ENCODE measurements around the gene EIPR1.

Gene EIPR1

DNA sequence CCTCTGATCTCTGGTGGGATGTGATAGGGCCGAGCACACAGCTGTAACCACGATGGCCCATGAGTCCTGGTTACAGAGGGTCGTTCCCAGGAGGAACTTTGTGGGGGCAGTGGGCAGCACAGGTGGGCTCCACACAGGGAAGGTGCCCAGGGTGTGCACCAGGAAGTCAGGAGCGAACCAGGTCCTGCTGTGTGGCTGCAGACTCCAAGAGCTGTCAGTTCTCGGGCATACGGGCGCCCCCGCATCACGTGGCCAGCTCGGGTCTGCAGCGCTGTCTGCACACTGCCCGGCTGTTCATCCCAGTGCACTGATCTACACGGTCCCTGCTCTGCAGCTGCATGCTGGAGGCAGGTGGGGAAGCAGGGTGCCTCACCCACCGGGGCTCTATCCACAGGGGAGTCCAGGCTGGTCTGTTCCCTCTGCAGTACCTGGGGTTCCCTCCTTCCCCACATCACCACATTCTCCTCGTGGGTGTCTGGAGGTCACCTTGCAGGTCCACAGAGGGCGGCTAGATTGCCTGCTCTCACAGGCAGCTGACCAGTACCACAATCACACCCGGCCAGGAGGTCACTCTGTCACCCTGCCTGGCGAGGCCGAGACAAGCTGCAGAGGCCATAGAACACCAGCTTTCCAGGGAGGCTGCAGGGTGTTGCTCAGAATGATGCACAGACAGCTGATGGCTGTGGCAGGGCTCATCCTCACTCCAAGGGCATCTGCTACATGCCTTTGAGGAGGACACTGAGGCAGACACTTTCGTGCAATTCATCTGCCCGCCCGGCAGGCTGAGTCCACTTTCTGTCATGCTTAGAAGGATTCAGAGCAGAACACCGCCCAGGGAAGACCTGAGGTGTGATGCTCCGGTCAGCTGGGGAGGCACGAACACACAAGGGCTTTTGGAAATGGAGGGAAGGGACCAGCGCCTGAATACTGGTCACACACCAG lies 202.7 kb downstream of the EIPR1 start:
- H3K4me3 ChIP-seq (ENCODE audit: low read depth, low read length), result no peak overlapping the region
- TF ChIP-seq, protein P1, sequence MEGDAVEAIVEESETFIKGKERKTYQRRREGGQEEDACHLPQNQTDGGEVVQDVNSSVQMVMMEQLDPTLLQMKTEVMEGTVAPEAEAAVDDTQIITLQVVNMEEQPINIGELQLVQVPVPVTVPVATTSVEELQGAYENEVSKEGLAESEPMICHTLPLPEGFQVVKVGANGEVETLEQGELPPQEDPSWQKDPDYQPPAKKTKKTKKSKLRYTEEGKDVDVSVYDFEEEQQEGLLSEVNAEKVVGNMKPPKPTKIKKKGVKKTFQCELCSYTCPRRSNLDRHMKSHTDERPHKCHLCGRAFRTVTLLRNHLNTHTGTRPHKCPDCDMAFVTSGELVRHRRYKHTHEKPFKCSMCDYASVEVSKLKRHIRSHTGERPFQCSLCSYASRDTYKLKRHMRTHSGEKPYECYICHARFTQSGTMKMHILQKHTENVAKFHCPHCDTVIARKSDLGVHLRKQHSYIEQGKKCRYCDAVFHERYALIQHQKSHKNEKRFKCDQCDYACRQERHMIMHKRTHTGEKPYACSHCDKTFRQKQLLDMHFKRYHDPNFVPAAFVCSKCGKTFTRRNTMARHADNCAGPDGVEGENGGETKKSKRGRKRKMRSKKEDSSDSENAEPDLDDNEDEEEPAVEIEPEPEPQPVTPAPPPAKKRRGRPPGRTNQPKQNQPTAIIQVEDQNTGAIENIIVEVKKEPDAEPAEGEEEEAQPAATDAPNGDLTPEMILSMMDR (IDR thresholded peaks at IDR 0.05; ENCODE audit: control insufficient read depth, extremely low read depth, insufficient read depth), result no peak
- no peak for DNase-seq (ENCODE audit: low read depth)

GRCh38 chr2:3173031-3173430 lies 204.6 kb downstream of the EIPR1 start:
- TF ChIP-seq, protein P1 (IDR thresholded peaks at IDR 0.05; ENCODE audit: control insufficient read depth, extremely low read depth, insufficient read depth), result no peak
- no peak overlapping the region for H3K4me3 ChIP-seq (ENCODE audit: low read depth, low read length)
- no peak for DNase-seq (ENCODE audit: low read depth)

DNA sequence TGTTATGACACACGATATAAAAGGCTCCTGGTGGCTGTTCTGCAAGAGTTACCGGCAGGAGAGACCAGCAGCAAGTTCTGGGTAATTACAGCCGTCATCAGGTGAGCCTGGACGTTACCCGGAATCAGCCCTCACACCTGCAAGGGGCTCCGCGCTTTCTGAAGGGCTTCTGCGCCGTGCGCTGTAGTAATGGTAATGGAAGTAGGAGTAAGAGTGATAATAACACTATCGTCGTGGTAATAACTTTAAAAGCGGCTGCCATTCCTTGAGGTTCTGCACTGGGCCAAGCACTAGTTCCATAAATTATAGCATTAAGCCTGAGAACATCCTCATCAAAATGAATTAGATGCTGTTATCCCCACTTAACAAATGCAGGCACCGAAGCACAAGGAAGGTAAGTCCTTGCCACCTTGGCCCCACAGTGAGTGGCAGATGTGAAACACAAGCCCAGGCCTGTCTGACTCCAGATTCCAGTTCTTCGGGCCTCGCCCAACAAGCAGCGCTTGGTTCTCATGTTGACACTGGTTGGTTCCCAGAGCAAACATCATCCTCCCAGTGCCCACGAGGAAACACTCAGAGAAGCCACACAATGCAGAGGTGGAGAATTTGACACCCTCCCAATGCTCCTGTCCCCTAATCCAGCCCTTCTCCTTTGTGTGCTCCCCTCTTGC lies 205.2 kb downstream of the EIPR1 start:
- H3K4me3 ChIP-seq (ENCODE audit: low read depth, low read length), result no peak overlapping the region
- TF ChIP-seq, protein P1 (IDR thresholded peaks at IDR 0.05; ENCODE audit: control insufficient read depth, extremely low read depth, insufficient read depth), result no peak
- DNase-seq (ENCODE audit: low read depth), result peak; percentile 21

- DNase-seq (ENCODE audit: low read depth), result no peak
- TF ChIP-seq, protein P1 (IDR thresholded peaks at IDR 0.05; ENCODE audit: control insufficient read depth, extremely low read depth, insufficient read depth), result no peak
- H3K4me3 ChIP-seq (ENCODE audit: low read depth, low read length), result no peak overlapping the region
Observed at GRCh38 chr2:3171564-3172264, 205.9 kb downstream of the EIPR1 start.

DNA sequence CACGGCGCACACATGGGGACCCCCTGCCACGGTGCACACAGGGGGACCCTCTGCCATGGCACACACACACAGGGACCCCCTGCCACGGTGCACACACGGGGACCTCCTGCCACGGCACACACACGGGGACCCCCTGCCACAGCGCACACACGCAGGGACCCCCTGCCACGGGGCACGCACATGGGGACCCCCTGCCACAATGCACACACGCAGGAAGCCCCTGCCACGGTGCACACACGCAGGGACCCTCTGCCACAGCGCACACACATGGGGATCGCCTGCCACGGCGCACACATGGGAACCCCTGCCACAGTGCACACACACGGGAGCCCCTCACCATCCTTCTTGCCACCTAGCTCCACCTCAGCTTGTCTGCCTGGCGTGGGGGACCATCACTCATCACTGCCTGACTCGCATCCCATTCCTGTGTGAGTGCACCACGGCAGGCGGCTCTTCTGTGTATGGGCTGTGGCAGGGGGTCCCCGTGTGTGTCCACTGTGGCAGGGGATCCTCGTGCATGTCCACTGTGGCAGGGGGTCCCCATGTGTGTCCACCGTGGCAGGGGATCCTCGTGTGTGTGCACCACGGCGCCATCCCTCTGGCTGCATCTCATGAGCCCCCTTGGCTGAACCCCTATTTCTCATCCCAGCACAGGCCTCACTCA lies 206.7 kb downstream of the EIPR1 start:
- no peak for DNase-seq (ENCODE audit: low read depth)

More for the DNA sequence above, 206.7 kb downstream of the EIPR1 start:
- no peak overlapping the region for H3K4me3 ChIP-seq (ENCODE audit: low read depth, low read length)
- TF ChIP-seq, protein P1 (IDR thresholded peaks at IDR 0.05; ENCODE audit: control insufficient read depth, extremely low read depth, insufficient read depth), result no peak

Data from LNCaP clone FGC (cell line).